Neuronal stem cell (in vitro differentiated cells): ENCODE results near the gene ZFR.

Experiments used
- DNase-seq: peaks from one replicate; pipeline ENCODE4 v3.0.0-alpha.2; 2013; ENCODE audit warnings: low spot score
- H2AFZ ChIP-seq: one replicate; pipeline ENCODE4 v1.6.1; 2013; ENCODE audit warnings: mild to moderate bottlenecking, low read length, inconsistent platforms
- H2AK5ac ChIP-seq: 2 replicates; pipeline ENCODE4 v1.6.1; 2013; ENCODE audit warnings: low read depth, mild to moderate bottlenecking, inconsistent platforms, low read length, moderate library complexity, mixed read lengths
- H2BK120ac ChIP-seq: 2 replicates; pipeline ENCODE4 v1.6.1; 2013; ENCODE audit warnings: low read depth, mild to moderate bottlenecking, inconsistent platforms, low read length, moderate library complexity, mixed read lengths
- H2BK12ac ChIP-seq: one replicate; pipeline ENCODE4 v1.6.1; 2013; ENCODE audit warnings: low read length, inconsistent platforms
- H2BK15ac ChIP-seq: 2 replicates; pipeline ENCODE4 v1.6.1; 2013; ENCODE audit warnings: mild to moderate bottlenecking, low read length, inconsistent platforms, mixed read lengths
- H2BK5ac ChIP-seq: one replicate; pipeline ENCODE4 v1.6.1; 2013; ENCODE audit warnings: inconsistent platforms, mild to moderate bottlenecking, low read length, moderate library complexity
- H3K14ac ChIP-seq: one replicate; pipeline ENCODE4 v1.6.1; 2013; ENCODE audit warnings: low read length, inconsistent platforms
- H3K18ac ChIP-seq: 2 replicates; pipeline ENCODE4 v1.6.1; 2013; ENCODE audit warnings: low read length, inconsistent platforms
- H3K23ac ChIP-seq: 2 replicates; pipeline ENCODE4 v1.6.1; 2013; ENCODE audit warnings: low read depth, mild to moderate bottlenecking, mixed read lengths, low read length, inconsistent platforms; ENCODE audit not compliant: poor library complexity
- H3K27ac ChIP-seq: replicated peaks from 3 replicates; pipeline ENCODE4 v1.5.1; 2013; ENCODE audit warnings: low read length, inconsistent platforms
- H3K27me3 ChIP-seq, 3 experiments: 2 replicates each; pipeline ENCODE4 v1.6.1; 2013; ENCODE audit warnings: low read length in 3 of 3, mild to moderate bottlenecking in 2 of 3, inconsistent platforms in 1 of 3, low read depth in 1 of 3, mixed read lengths in 1 of 3, moderate library complexity in 1 of 3; ENCODE audit not compliant: control insufficient read depth in 3 of 3, insufficient read depth in 3 of 3
- H3K36me3 ChIP-seq, 2 donors: replicated peaks in 1 of 2; 2 replicates each; pipeline ENCODE4 v1.6.1; 2013; ENCODE audit warnings: low read length in 2 of 2; ENCODE audit not compliant: control insufficient read depth in 2 of 2, insufficient read depth in 2 of 2
- H3K4ac ChIP-seq: 2 replicates; pipeline ENCODE4 v1.6.1; 2013; ENCODE audit warnings: inconsistent platforms, mild to moderate bottlenecking, low read length, moderate library complexity
- H3K4me1 ChIP-seq, 2 donors: 1 replicate in 1 of 2; 2 replicates in 1 of 2; pipeline ENCODE4 v1.6.1; 2013; ENCODE audit warnings: low read length in 2 of 2, low read depth in 1 of 2; ENCODE audit not compliant: control insufficient read depth in 2 of 2, insufficient read depth in 1 of 2
- H3K4me2 ChIP-seq: one replicate; pipeline ENCODE4 v1.6.1; 2013; ENCODE audit warnings: mild to moderate bottlenecking, low read length, inconsistent platforms; ENCODE audit not compliant: insufficient read depth, poor library complexity, severe bottlenecking
- H3K4me3 ChIP-seq, 2 donors: 2 replicates each; pipeline ENCODE4 v1.5.1; 2013; ENCODE audit warnings: low read length in 2 of 2, mild to moderate bottlenecking in 2 of 2, inconsistent platforms in 1 of 2, moderate library complexity in 1 of 2
- H3K79me1 ChIP-seq: one replicate; pipeline ENCODE4 v1.6.1; 2013; ENCODE audit warnings: low read depth, mild to moderate bottlenecking, inconsistent platforms, low read length, moderate library complexity
- H3K9ac ChIP-seq: one replicate; pipeline ENCODE4 v1.6.1; 2013; ENCODE audit warnings: mild to moderate bottlenecking, low read depth, low read length, inconsistent platforms; ENCODE audit not compliant: poor library complexity
- H3K9me3 ChIP-seq, 2 donors: replicated peaks in 1 of 2; 2 replicates each; pipeline versions ENCODE3 to v1.6.1; 2013; ENCODE audit warnings: low read length in 2 of 2, mild to moderate bottlenecking in 2 of 2, inconsistent platforms in 1 of 2, low read depth in 1 of 2, mixed read lengths in 1 of 2, moderate library complexity in 1 of 2; ENCODE audit not compliant: control insufficient read depth in 2 of 2, insufficient read depth in 1 of 2
- H4K8ac ChIP-seq: one replicate; pipeline ENCODE4 v1.6.1; 2013; ENCODE audit warnings: low read depth, mild to moderate bottlenecking, inconsistent platforms, low read length, moderate library complexity
- H4K91ac ChIP-seq: one replicate; pipeline ENCODE4 v1.6.1; 2013; ENCODE audit warnings: low read length, low read depth, mild to moderate bottlenecking, inconsistent platforms; ENCODE audit not compliant: poor library complexity
- WGBS, 2 donors: extraction: QIAGEN DNeasy Blood & Tissue Kit; methylation state at CpG; one replicate each; pipeline ENCODE4 v1.1.7; 2013; ENCODE audit warnings: missing lambda C conversion rate in 2 of 2, mixed read lengths in 1 of 2; ENCODE audit not compliant: insufficient read length in 2 of 2, insufficient replicate concordance in 1 of 2; ENCODE audit errors: extremely low coverage in 2 of 2; 5-methylcytosine and 5-hydroxymethylcytosine counted together

The ZFR gene

DNA sequence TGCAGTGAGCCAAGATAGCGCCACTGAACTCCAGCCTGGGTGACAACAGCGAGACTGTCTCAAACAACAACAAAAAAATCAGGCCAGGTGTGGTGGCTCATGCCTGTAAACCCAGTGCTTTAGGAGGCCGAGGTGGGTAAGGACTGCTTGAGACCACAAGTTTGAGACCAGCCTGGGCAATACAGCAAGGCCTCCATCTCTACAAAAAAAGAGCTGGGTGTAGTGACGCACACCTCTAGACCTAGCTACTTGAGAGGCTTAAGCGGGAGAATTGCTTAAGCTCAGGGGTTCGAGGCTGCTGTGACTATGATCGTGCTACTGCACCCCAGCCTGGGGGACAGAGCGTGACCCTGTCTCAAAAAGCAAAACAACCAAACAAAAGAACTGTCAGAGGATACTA lies 91.9 kb downstream of the ZFR start:
- H3K27me3 ChIP-seq = no peaks in the 10 kb centered on the region
- no peaks in the 10 kb centered on the region for H3K79me1 ChIP-seq
- DNase-seq = no peak
- H3K9ac ChIP-seq = no peak overlapping the region
- peaks cover 5 to 46% of the 10 kb centered on the region in 2 donors for H3K36me3 ChIP-seq
- H4K8ac ChIP-seq = no peak overlapping the region
- no peak overlapping the region for H3K18ac ChIP-seq
- no peak overlapping the region for H2BK120ac ChIP-seq
- H3K9me3 ChIP-seq = peaks cover 0 to 1% of the 10 kb centered on the region in 2 donors
- H4K91ac ChIP-seq = no peak overlapping the region
- no peak overlapping the region for H3K4ac ChIP-seq
- no CpG with 5 or more reads among the region's 8 CpGs for WGBS, 2 donors
- H2AFZ ChIP-seq = no peak overlapping the region
- no peak overlapping the region for H3K23ac ChIP-seq
- no peaks in the 10 kb centered on the region for H3K4me1 ChIP-seq
- no peak overlapping the region for H3K14ac ChIP-seq
- no peak overlapping the region for H3K27ac ChIP-seq
- H2AK5ac ChIP-seq = no peak overlapping the region
- no peak overlapping the region for H3K4me2 ChIP-seq
- H3K4me3 ChIP-seq = no peak overlapping the region
- no peak overlapping the region for H2BK12ac ChIP-seq
- no peak overlapping the region for H2BK15ac ChIP-seq
- H2BK5ac ChIP-seq = no peak overlapping the region

DNA sequence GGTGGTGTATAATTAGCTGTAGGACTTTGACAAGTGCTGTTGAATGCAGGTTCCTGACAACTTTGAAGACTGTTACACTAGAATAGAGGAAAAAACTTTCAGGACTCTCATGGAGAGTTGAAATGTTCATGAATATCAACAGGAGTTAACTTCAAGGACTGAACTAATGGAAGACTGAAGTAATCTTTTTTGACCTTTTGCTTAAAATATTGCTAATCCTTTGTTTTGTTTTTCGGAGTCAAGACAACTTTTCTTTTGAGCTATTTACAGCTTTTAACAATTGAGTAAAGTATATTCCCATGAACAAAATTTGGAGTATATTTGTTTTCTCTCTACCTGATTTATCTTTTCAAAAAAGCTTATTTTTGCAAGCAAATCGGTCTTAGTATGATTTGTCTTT lies 97.7 kb downstream of the ZFR start:
- Histone ChIP-seq H2BK15ac (no peak overlapping the region), H2AFZ (no peak overlapping the region), H3K27me3 (no peaks in the 10 kb centered on the region), H2BK12ac (no peak overlapping the region), H3K14ac (no peak overlapping the region), H3K23ac (no peak overlapping the region), H3K36me3 (no peaks in the 10 kb centered on the region), H2AK5ac (no peak overlapping the region), H3K18ac (no peak overlapping the region), H3K4me2 (no peak overlapping the region), H4K91ac (no peak overlapping the region), H3K9me3 (peaks cover 2 to 10% of the 10 kb centered on the region in 2 donors), H2BK5ac (no peak overlapping the region), H3K27ac (no peak overlapping the region), H4K8ac (no peak overlapping the region), H3K9ac (no peak overlapping the region), H3K79me1 (no peaks in the 10 kb centered on the region), H3K4me3 (no peak overlapping the region), H3K4me1 (no peaks in the 10 kb centered on the region), H3K4ac (no peak overlapping the region), H2BK120ac (no peak overlapping the region)
- DNase-seq = no peak
- no CpG with 5 or more reads among the region's 2 CpGs for WGBS, 2 donors

DNA sequence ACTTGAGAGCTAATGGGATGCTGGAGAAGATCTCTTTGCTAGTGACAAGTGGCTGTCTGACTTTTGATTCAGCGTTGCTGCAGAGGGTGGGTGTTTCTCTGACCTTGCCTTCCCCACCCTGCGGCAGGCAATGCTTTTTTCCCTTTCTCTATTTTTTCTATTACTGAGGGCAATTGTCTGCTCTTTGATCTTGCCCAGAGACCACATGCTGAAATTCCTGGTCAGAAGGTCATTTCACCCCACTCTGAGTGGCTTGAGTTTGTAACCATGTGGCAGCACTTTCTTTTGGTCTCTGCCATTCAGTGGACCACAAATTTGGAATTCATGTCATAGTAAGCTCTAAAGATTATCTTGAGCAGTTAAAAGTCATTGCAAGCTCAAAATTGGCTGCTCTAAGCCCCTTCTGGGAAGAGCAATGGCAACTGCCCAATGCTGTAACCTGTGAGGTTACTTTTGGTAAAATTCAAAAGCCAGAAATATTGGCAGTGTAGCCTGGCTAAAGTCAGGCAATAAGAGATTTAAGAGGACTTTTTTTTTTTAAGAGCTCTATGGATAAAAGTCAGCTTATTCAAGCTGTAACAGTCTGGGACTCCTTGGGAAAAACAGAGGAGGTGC lies 101.4 kb downstream of the ZFR start:
- no peaks in the 10 kb centered on the region for H3K4me1 ChIP-seq
- no peak overlapping the region for H3K18ac ChIP-seq
- H3K36me3 ChIP-seq = no peaks in the 10 kb centered on the region

DNA sequence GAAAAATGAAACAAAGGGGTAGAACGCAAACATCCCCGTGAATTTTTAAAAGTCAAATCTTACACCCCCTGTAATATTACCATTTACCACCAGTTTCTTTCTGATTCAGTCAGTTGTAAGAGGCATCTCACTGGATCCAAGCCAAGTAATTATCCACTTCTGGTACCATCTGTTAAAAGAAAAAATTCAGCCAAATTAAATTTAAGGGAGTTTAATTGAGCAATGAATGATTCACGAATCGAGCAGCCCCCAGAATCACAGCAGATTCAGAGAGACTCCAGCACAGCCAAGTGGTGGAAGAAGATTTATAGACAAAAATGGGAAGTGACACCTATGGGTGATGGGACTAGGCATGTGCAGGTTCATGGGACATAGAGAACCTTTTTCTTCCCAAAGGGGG lies 101.9 kb downstream of the ZFR start:
- Histone ChIP-seq H3K4ac (no peak overlapping the region), H3K4me1 (no peaks in the 10 kb centered on the region), H3K14ac (no peak overlapping the region), H3K79me1 (no peaks in the 10 kb centered on the region), H3K27ac (no peak overlapping the region), H3K23ac (no peak overlapping the region), H3K27me3 (no peaks in the 10 kb centered on the region), H2BK5ac (no peak overlapping the region), H2BK15ac (no peak overlapping the region), H4K91ac (no peak overlapping the region), H2AFZ (no peak overlapping the region), H3K4me2 (no peak overlapping the region), H2BK12ac (no peak overlapping the region), H3K18ac (no peak overlapping the region), H3K36me3 (no peaks in the 10 kb centered on the region), H4K8ac (no peak overlapping the region), H2BK120ac (no peak overlapping the region), H3K9me3 (peaks cover 6 to 31% of the 10 kb centered on the region in 2 donors), H2AK5ac (no peak overlapping the region), H3K9ac (no peak overlapping the region), H3K4me3 (no peak overlapping the region)
- no peak for DNase-seq
- no CpG with 5 or more reads among the region's 4 CpGs for WGBS, 2 donors

More for the DNA sequence above, 101.4 kb downstream of the ZFR start:
- Histone ChIP-seq H3K9ac (no peak overlapping the region), H2BK15ac (no peak overlapping the region), H3K14ac (no peak overlapping the region), H2AK5ac (no peak overlapping the region), H3K9me3 (peaks cover 6 to 31% of the 10 kb centered on the region in 2 donors), H3K4ac (no peak overlapping the region), H2BK5ac (no peak overlapping the region), H3K23ac (no peak overlapping the region), H2BK120ac (no peak overlapping the region), H4K91ac (no peak overlapping the region), H3K27me3 (no peaks in the 10 kb centered on the region), H4K8ac (no peak overlapping the region), H3K79me1 (no peaks in the 10 kb centered on the region), H3K4me3 (no peak overlapping the region), H2AFZ (no peak overlapping the region), H3K27ac (no peak overlapping the region), H3K4me2 (no peak overlapping the region), H2BK12ac (no peak overlapping the region)
- WGBS, 2 donors = no CpG with 5 or more reads among the region's 2 CpGs
- no peak for DNase-seq
